GM18520 (cell line): ENCODE results near the gene MLIP.
"Not testable (repeated sequence)": the region's sequence is repeated elsewhere in the genome, so short reads cannot be mapped to it uniquely, and the experiment has no call there.

ENCODE experiments used
- ATAC-seq: cut with Tn5 transposase; IDR thresholded peaks from one replicate; pipeline ENCODE4 v1.9.1; 2021; ENCODE audit not compliant: unreplicated experiment

MLIP gene, protein sequence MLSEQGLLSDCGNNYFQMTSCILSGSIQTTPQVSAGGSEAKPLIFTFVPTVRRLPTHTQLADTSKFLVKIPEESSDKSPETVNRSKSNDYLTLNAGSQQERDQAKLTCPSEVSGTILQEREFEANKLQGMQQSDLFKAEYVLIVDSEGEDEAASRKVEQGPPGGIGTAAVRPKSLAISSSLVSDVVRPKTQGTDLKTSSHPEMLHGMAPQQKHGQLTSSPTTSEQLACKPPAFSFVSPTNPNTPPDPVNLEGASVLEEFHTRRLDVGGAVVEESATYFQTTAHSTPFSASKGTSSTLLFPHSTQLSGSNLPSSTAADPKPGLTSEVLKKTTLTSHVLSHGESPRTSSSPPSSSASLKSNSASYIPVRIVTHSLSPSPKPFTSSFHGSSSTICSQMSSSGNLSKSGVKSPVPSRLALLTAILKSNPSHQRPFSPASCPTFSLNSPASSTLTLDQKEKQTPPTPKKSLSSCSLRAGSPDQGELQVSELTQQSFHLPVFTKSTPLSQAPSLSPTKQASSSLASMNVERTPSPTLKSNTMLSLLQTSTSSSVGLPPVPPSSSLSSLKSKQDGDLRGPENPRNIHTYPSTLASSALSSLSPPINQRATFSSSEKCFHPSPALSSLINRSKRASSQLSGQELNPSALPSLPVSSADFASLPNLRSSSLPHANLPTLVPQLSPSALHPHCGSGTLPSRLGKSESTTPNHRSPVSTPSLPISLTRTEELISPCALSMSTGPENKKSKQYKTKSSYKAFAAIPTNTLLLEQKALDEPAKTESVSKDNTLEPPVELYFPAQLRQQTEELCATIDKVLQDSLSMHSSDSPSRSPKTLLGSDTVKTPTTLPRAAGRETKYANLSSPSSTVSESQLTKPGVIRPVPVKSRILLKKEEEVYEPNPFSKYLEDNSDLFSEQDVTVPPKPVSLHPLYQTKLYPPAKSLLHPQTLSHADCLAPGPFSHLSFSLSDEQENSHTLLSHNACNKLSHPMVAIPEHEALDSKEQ

DNA sequence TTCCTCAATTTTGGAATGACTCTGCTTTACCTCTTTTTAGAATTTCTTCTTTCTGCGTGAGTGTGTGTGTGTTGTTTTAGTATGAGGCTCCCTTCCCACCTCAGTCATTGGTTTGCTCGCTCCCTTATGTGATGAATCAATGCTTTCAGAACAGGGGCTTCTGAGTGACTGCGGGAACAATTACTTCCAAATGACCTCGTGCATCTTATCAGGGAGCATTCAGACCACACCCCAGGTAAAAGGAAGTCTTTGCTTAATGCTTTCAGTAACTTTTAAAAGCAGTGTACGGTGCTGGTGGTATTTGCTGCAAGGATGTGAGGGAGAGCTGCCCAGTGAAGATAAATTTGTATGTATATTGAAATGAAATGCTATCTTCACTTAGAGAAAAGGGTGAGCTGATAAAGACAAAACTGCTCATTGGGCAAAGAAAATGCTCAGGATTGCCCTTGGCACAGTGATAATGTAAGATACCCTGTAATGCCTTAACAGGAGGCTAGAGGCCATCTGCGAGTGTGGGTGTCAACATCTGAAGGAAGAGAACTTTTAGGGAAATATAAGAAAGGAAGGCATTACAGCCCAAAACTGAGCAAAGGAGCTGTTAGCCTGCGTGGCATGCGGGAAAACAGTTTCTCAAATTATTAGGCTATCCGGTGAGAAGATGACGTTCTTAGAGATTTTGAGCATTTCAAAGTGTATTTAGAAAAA lies at the start of gene MLIP:
TSS of gene MLIP (plus strand) at position 103 of the 705 bp plus-strand sequence. CDS start at position 140, 37 bp downstream.
- no peak for ATAC-seq

DNA sequence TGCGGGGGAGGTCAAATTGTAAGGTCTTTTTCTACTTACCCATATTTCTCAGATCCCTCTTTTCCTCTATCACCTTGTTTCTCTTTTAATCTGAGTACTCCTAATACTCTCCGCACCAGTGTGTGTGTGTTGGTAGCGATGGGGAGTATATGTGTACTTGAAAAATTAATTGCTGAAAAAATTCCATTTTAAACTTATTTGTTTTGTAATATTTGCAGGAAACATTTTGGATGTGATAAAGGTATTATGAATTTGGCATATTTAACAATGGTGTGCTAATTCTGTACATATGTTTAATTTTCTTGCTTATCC lies 48.1 kb upstream of the MLIP start:
- no peak for ATAC-seq

DNA sequence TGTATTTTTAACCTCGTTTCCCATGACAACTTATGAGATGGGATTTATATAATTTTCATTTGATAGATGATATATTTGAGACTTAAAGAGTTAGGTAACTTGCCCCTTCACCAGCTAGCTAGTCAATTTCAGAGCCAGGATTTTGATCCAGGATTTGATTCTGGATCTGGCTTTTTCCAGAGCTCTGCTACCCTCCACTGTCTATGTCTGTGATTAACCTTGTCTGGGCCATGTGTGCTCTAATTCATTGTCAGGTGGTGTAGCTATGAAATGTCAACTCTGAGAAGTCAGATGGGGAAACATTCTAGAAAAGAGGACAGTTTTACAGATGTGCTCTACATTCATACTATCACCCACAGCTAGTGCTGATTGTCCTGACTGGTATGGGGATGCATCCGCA lies 42.5 kb upstream of the MLIP start:
- no peak for ATAC-seq

DNA sequence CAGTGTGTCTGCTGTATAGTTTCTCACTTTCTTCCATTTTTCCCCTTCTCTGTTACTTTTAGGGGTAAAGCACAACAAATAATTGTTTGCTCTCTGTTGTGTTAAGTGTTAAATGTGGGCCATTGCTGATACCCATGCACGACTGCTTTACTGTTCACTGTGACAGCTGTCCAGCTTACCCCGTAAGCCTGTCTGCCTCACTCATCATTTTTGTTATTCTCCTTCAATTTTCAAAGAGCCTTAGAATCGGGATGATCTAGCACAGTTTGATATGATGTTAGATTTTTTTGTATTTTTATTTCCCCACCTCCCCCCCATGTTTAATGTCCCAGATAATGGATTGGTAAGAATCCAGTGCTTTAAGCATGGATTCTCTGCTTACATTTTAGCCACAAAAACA lies 41.2 kb upstream of the MLIP start:
- no peak for ATAC-seq

DNA sequence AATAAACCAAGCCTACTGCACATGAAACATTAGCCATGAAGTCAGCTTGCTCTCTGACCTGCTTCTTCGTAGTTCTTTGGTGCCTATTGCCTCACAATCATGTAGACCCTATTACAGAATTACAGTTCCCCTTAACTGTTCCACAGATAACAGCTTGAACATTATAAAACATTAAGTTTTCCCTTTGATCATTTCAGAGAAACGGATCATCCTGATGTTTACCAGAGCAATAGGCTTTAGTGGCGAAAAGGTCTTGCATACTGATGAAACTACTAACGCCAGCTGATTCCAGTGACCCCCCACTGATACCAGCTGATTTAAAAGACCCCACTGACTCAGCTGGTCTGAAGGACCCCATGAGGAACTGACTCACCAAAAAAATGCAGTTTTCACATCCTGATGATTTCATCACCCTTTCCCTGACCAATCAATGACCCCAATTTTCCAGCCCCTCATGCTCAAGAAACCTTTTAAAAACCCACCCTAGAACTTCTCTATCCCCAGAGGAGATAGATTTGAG lies 39.4 kb upstream of the MLIP start:
- ATAC-seq: no peak

DNA sequence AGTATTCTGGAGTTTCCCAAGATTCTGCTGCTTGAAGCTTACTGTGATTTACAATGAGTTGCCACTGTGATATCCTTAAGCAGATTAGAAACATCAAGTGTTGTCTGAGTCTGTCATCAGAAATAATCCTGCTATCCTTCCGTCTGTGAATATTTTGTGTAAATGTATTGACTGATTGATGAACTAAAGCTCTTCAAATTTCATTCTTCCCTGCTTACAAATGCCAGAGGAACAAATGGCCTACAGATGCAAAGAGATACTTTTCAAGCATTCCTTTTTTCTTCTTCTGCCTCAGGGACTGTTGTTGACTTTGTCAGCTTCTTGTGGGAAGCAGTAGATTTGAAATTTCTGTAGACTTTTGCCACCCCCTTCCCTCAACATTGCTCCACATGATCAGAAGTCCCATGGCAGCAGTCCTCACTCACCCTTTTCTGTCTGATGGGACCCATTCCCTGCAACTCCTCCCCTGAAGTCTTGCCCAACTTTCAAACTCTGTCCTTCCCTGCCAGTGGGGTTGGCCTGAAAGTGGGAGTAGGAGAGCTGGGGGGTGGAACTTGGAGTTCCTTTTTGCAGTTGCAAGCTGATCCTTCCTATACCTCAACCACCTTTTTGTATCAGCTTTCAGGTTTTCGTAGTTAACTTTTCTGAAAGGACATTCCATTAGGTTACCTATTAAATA lies 38.5 kb upstream of the MLIP start:
- ATAC-seq: no peak

DNA sequence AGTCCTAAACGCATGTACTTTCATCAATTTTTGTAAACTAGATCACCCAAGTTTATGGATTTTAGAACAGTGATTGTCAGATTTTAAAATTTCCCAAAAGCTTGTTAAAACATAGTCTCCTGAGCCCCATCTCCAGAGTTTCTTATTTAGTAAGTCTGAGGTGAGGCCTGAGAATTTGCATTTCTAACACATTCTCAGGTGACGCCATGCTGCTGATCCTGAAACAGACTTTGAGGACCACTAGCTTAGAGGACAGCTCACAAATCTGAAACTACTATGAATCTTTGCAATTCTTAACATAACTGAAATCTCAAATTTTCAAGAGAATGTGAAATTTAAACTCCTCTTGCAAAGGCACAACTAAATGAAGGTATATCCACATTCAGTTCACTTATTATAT lies 37.8 kb upstream of the MLIP start:
- no peak for ATAC-seq

DNA sequence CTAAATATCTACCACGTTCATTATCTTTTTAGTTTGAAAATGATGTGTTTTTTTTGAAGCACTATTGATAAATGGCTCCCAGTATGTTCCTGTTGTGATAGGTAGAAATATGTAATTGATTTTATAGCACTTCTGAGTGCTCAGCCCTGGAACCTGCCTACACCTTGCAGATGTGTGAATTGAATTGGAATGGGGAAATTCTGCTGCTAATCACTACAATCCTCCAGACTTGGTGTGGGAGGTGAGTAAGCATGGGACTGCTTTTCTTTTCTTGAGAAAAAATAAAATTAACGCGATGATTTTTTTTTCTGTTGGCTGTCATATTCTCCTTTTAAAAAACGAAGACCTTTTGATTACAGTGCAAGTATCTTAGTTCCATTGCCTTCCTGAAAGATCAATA lies 37.1 kb upstream of the MLIP start:
- ATAC-seq: no peak

DNA sequence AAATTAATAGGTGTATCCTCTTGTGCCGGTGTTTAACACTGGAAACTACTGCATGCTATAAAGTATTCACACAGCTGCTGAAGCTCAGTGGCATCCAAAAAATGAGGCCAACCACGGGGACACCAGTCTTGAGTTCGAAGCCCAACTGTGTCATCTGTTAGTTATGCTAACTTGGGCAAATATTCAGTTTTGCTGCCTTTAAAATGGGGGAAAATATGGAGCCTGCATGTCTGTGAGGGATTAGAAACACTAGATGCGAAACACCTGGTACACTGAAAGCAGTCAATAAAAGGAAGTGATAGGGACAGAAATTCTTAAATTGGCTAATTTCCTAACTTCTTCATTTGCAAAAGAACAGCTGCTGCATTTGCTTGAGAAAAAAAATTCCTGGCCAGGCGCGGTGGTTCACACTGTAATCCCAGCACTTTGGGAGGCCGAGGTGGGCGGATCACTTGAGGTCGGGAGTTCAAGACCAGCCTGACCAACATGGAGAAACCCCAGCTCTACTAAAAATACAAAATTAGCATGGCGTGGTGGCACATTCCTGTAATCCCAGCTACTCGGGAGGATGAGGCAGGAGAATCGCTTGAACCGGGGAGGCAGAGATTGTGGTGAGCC lies 36.6 kb upstream of the MLIP start:
- ATAC-seq: no peak

DNA sequence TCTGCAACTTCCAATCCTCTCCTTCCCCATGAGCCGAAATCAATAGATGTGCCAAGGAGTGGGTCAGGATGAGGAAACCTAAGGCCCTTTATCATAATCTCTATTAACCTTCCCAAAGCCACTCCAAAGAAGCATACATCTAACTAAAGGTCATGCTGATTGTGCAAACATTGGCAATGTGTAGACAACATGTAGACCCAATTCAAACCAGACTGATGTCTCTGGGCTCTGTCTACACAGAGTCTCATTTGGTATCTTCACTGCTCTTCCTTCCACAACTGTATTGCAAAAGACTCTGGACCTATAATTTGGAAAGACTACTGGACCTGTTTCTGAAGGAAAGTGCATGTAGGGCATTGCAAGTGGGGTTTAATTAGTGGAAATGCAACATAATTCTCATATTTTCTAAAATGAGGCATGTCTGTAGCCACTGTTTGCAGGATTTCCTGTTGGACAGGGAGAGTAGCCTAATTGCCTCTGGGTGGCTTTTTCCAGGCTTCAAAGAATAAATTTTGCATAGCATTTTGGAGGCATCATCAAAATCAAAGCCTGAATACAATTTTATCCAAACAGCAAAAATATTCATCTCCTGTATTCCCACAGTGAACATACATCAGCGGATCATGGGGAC lies 35.0 kb upstream of the MLIP start:
- ATAC-seq: no peak

DNA sequence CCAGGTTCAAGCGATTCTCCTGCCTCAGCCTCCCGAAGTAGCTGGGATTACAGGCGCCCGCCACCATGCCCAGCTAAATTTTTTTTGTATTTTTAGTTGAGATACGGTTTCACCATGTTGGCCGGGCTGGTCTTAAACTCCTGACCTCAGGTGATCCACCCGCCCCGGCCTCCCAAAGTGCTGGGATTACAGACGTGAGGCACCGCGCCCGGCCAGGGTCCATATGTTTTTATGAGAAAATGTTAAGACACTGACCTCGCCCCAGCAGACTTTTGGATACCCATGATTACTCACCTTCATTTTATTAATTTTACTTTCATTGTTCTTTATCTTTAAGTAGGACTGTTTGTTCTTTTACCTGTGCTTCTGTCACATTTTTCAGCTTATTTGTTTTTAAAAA lies 29.7 kb upstream of the MLIP start:
- not testable (repeated sequence) for ATAC-seq

DNA sequence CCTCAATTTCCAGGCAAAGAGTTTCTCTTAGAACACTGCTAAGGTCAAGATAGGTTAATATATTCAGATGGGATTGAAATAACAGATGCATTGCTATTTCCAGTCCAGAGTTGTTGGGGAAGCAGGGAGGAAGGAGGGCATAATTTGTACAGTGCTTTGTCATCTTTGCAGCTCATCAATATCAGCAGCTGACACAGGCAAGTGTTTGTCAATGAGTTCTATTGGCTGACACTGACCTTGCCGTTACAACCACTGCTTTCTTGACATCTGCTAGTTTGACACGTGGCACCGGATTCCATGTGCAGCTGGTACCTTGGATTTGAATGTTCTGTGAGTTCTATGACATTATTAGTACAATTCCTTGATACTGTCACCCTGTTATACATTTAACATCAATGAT lies 28.0 kb upstream of the MLIP start:
- ATAC-seq: no peak

DNA sequence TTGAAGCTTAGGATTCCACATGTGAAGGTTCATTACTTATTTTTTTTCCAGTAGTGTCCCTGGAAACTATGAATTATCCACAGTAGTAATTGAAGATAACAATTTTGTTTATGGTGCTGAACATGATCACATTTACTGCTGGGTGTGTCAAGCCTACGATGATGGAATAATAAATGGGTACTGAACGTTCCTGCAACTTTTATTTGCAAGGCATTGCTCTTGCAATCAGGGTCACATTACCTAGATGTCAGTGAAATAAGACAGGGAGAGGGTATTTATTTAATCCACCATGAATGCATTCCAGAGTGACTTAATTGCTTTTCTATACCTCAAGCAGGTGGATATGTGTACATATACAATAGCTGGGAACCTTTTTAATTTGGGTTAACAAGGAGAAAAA lies 27.0 kb upstream of the MLIP start:
- no peak for ATAC-seq

DNA sequence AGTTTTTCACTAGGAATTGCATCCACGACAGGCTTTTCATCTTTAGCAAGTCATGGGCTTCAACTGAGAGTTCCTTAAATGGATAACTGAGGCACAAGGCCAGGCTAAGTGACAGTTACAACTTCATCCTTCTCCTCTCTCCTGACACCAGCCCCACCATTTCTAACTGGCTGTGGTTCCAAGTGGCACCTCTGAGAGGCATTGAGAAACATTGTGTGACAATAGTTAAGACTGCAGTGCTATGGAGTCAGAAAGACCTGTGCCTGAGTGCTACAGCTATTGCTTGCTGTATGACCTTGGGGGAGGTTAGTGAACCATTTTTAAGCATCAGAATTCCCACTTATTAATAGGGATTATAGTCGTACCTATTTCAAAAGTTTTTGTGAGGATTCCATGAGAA lies 26.2 kb upstream of the MLIP start:
- ATAC-seq: no peak

DNA sequence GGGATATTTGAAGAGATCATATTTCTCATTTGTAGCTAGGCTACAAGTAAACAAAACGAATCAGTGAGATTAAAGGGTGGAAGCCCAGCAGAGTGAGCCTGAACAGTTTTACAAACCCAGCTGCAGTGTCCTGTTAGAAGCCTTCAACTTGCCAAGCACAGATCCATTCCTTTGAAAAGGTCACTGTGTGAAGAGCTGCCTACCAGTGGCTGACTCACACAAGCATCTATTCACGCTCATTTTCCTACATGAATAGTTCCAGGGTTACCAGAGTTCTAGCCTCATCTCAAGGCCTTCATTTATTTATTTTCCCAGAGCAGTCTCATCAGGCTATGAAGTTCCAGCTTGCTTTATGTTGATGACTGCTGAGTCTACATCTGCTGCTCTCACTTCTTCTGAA lies 25.7 kb upstream of the MLIP start:
- ATAC-seq: no peak

DNA sequence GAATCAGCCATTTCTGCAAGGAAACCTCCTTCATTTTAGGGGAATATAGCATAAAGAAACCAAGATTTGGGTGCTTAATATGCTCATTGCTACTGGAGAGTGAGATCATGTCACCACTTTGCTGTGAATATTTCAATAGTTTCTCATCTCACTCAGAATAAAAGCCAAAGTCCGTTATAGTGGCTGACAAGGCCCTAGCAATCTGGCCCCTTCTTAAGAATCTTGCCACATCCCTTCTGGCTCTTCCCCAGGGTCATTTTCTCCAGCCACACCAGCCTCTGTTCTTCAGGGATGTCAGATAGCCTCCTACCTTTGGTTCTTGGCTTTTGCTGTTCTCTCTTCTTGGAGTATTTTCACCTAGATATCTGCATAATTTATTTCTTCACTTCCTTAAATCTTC lies 24.8 kb upstream of the MLIP start:
- no peak for ATAC-seq

DNA sequence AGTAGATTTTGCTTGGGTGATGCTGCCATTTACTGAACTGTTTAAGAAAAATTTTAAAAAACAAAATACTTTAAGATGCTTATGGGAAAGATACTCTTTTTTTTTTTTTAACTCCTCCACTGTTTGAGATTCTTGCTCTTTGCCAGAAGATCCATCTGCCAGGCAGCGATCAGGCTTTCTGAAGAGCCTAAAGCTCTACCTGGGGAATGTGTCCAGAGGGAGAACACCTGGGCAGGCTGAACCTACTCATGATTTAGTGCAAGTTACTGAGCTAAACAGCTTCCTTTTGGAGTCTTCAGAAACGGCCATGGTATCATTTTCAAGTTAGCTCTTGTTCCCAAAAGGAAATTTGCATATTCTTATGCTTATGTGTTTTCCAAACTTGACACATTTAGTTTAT lies 23.5 kb upstream of the MLIP start:
- no peak for ATAC-seq

DNA sequence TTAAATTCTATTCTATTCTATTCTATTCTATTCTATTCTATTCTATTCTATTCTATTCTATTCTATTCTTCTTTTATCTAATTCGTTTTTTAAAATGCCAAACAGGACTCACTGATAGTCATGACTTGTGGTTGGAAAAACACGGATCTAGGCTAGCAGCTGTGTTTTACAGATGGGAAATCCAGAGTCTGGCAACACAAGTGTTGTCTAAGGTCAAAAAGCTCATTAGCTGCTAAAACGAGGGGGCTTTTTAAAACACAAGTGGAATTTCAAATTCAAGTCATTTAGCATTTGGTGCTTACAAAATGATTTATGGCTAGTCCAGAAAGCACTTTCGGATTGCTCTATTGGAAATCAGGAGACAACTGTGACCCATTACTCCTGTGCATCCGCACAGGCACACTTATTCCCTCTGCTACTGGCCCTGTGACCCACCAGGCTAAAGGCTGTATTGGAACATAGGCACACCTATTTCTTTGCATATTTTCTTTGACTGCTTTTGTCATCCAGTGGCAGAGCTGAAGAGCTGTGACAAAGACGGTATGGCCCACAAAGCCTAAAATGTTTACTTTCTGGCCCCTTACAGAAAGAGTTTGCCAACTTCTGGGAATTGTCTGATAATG lies 17.8 kb upstream of the MLIP start:
- ATAC-seq: no peak

DNA sequence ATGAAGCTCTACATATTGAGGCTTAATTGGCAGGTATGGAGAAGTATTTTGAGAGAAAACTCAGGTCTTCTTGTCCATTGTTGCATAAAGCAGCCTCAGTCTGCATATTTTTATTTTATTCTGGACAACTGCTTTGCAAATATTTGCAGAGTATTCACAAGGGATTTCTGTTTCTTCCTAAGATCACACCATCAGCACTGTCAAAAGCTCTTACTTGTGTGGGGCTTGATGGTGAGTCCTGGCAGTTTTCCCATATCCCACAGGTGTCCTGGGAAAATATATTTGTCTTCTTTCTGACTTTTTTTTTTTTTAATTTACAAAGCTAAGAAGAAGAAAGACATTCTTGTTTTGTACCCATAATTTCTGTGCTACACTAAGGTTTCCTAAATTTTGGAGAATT lies 16.9 kb upstream of the MLIP start:
- ATAC-seq: no peak
